CD1c-positive myeloid dendritic cell (primary cell): ENCODE results near the gene ANKS1B.
"Not testable (repeated sequence)": the region's sequence is repeated elsewhere in the genome, so short reads cannot be mapped to it uniquely, and the experiment has no call there.

Source experiments
- DNase-seq: peaks from one replicate; pipeline ENCODE4 v3.0.0-alpha.2; 2016; ENCODE audit errors: extremely low spot score

ANKS1B gene

DNA sequence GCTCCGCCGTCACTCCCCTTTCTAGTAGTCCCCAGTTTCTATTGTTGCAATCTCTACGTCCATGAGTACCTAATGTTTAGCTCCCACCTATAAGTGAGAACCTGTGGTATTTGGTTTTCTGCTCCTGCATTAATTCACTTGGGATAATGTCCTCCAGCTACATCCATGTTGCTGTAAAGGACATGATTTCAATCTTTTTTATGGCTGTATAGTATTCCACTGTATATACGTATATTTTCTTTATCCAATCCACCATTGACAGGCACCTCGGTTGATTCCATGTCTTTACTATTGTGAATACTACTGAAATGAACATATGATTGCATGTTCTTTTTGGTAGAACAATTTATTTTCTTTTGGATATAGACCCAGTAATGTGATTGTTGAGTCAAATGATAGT is 114.7 kb downstream of the ANKS1B start:
- DNase-seq: no peak

GRCh38 chr12:99861731-99862130 is 123.0 kb downstream of the ANKS1B start:
- DNase-seq: no peak

- no peak for DNase-seq
Measured at GRCh38 chr12:99859126-99859525, 125.6 kb downstream of the ANKS1B start.

DNA sequence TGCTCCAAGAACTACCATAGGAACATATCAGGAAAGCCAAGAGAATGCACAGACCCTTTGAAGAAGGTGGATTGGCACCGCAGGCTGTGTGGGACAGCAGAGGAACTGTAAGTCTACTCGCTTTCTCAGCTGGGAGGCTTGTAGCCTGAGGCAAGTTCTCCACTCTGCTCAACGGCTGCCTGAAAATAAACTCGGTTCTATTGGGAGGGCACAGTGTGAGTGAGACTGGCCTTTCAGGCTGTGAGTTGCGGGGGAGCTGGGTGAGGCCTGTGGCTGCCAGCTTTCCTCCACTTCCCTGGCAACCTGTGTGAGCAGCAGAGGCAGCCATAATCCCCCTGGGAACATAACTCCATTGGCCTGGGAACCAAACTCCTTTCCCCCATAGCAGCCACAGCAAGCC is 132.1 kb downstream of the ANKS1B start:
- no peak for DNase-seq

DNA sequence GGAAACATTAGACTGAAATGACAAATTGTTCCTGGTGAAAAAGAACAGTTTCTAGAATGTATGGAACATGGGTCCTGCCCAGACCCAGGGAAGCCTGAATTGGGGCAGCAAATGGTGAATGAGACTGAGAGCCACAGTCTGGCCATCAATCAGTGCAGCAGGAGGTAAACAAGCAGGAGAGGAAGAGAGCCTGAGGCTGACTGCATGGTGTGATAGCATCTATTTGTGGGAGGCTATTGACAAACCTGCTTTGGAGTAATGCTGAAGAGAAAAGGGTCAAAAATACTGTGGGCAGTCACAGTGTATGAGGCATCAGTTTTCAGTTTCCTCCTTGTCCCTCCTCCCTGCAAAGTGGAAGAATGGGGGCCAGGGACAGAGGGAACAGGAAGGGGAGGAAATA is 136.8 kb downstream of the ANKS1B start:
- no peak for DNase-seq

GRCh38 chr12:99834710-99835109 is 150.0 kb downstream of the ANKS1B start:
- DNase-seq: no peak

DNA sequence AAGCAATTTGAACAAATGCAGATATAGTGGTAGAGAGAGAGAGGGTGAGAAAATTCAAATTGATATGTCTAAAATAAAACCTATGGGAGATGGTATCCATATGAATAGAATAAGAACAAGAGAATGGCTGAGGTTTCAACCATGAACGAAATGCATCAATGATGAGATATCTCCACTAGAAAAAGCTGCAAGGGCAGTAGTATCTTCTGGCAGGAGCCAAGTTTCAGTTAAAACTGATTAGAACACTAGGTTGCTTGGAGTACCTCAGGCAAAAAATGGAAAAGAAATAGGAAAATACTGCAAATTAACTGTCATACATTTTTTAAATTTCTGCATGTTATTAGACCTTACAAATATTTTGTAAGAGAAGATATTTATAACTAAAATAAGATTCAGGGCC is 151.3 kb downstream of the ANKS1B start:
- DNase-seq: no peak

- no peak for DNase-seq
Measured at GRCh38 chr12:99824900-99825542, 159.7 kb downstream of the ANKS1B start.

DNA sequence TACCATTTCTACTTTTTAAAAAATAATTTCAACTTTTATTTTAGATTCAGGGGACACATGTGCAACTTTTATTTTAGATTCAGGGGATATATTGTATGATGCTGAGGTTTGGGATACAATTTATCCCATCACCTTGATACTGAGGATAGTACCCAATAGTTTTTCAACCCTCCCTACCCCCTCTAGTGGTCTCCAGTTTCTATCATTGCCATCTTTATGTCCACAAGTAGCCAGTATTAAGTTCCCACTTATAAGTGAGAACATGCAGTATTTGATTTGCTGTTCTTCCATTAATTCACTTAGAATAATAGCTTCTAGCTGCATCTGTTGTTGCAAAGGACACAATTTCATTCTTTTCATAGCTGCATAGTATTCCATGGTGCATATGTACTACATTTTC is 162.5 kb downstream of the ANKS1B start:
- no peak for DNase-seq

DNA sequence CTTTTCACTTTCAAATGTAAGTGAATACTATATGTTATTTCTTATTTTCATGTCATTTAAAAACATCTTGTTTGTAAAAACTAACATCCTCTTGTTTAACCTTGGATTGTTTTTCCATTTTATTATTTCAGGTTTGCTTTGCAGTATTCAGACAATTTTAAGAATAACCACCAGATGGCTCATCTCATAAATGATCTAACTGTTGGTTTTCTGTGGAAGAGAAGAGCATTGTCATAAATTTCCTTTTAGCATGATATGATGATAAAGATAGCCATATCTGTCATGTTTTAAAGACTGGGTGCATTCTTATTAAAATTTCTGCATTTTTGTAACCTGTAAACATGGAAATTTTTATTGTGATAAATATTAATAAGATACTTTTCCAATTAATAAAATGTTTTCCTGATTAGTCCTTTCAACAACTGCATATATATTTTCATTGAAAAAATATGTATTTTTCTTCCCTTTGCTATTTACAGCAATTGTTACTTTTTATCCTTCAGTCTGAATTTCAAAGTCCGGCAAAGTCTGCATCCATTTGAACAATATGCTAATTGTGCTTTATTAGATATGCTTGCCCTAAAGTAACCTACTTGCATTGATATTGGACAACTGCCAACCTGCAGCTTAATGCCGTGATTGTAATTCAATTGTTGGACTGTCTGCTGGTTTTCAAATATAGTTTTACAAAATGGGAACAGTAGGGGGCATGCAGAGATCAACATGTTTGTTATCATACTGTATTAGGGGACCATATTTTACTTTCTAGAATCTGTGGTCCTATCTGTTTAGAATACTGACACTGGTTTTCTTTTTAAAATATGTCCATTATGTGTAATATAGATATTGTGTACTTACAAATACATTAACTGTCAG is 173.8 kb downstream of the ANKS1B start:
- no peak for DNase-seq

DNA sequence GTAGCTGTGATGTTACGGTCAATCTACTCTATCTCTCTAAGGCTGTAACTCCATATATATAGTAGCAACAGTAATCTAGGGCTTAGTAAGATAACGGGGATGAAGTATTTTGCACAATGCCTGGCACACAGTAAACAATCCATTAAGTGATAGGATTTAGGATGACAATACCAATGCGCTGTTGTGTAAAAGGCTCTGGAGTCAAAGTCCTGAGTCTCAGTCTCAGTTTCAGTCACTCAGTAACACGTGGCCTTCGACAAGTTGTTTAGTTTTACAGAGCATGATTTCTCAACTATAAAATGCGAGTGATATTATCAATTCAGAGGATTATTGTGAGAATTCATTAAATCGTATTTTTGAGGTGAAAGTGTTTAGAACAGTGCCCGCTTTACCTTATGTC is 174.8 kb downstream of the ANKS1B start:
- no peak for DNase-seq

DNA sequence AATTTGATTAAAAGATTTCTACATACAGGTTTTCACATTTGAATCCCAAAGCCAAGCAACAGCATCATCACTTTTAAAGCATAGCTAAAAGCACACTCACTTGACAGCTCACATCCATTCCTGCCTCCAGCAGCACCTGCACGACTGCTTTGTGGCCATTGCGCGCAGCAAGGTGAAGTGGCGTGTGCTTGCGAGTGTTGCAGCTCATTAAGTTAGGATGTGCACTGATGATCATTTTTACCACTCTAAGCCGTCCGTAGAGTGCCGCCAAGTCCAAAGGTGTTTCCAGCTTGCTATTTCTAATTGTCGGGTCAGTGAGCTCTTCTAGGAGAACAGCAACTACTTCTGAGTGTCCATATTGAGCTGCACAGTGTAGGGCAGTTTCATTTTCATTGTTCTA is 178.4 kb downstream of the ANKS1B start:
- no peak for DNase-seq

DNA sequence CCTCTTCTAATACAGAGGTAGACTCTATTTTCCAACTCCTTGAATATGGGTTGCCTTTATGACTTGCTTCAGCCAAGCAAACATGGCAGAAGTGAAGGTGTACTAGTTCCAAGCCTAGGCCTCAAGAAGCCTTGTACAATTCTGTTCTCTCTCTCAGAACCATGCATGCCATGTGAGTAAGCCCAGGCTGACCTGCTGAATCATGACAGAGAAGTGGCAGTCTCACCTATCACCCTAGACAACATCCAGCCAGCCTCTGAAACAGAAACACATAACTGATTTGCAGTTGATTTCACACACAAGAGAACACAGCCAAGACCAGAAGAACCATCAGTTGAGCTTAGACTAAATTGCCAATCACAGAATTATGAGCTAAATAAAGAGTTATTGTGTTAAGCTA is 180.0 kb downstream of the ANKS1B start:
- DNase-seq: no peak

DNA sequence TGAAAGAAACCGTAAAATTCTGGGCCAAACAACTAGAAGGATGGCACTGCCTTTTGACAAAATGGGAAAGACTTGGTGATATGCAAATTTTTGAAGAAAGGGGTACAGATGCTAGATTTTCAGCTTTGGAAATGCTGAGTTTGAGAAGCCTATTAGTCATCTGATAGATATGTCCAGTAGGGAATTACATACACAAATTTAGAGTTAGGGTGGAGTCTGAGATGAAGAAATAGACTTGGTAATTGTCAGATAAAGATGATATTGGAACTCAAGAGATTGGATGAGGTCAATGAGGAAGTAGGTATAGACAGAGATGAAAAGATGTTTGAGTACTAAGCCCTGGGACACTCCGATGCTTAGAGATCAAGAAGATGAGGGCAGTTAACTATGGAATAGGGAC is 184.1 kb downstream of the ANKS1B start:
- no peak for DNase-seq

DNA sequence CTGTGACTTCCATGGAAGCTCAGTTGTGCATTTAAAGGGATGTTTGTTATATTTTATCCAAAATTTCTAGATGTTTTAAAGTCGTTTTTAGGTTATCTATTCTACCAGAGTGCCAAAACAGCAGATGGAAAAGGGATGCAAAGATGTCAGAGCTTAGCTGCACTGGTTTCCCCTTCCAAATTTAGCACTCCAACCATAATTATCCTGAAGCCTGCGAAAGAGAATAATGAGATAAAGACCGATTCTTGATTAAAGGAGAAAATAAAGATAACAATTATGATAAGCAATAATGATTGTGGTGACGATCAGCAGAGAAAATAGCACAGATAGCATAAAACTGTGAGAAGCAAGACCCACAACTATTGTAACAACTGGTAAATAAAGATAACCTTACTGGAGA is 186.8 kb downstream of the ANKS1B start:
- not testable (repeated sequence) for DNase-seq

DNA sequence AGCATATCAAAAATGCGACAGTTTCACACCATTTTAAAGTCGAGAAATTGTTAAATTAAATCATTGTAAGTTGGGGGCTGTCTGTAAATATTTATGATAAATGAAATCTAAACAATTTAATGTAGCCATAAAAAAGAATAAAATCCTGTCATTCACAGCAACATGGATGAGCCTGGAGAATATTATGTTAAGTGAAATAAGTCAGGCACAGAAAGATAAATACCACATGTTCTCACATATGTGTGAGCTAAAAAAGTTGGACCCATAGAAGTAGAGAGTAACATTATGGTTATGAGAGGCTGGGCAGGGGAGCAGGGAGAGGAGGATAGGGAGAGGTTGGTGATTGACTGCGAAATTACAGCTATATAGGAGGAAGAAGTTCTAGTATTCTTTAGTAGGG is 201.3 kb downstream of the ANKS1B start:
- DNase-seq: no peak

GRCh38 chr12:99772274-99772673 is 212.5 kb downstream of the ANKS1B start:
- DNase-seq: no peak

DNA sequence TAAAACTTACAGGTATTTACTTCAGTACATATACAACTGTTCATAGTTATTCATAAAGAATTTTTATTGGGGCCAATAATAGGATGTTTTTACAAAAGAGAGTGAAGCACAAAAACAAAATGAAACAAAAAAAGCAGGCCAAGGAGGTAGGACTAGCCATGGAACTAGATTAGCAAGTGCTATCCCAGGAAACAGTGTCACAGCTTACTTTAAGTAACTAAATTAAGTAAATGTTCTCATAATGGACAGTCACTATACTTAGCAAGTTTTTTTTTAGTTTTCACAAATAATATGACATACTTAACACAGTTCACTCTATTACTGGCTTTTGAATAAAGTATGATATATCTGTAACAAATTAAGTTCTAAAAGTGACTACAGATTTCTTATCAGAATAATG is 213.1 kb downstream of the ANKS1B start:
- no peak for DNase-seq

- no peak for DNase-seq
Measured at GRCh38 chr12:99769396-99769980, 215.2 kb downstream of the ANKS1B start.

GRCh38 chr12:99768758-99769157 is 216.0 kb downstream of the ANKS1B start:
- DNase-seq: no peak

DNA sequence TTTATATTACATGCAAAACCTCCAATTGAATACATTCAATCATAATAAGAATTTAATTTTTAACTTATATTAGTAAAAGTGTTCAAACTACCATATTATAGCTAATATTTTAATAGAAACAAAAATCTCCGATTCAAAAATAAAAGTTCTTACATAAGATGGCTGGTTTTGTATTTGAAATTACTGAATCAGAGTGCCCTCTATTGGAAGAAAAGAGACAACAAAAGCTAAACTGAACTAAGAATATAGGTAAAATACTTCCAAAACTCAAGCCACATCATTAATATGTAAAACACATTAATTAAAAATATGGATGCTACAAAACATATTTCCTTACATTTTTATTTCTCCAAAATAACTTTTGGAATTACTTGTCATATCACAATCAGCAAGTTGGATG is 216.9 kb downstream of the ANKS1B start:
- no peak for DNase-seq

GRCh38 chr12:99766408-99766807 is 218.3 kb downstream of the ANKS1B start:
- no peak for DNase-seq

GRCh38 chr12:99765469-99766114 is 219.1 kb downstream of the ANKS1B start:
- no peak for DNase-seq
